ENCODE results near the gene TRAPPC3.

GRCh38 chr1:36097693-36098585 lies 51.3 kb downstream of the TRAPPC3 start:
- TF ChIP-seq, protein P1, sequence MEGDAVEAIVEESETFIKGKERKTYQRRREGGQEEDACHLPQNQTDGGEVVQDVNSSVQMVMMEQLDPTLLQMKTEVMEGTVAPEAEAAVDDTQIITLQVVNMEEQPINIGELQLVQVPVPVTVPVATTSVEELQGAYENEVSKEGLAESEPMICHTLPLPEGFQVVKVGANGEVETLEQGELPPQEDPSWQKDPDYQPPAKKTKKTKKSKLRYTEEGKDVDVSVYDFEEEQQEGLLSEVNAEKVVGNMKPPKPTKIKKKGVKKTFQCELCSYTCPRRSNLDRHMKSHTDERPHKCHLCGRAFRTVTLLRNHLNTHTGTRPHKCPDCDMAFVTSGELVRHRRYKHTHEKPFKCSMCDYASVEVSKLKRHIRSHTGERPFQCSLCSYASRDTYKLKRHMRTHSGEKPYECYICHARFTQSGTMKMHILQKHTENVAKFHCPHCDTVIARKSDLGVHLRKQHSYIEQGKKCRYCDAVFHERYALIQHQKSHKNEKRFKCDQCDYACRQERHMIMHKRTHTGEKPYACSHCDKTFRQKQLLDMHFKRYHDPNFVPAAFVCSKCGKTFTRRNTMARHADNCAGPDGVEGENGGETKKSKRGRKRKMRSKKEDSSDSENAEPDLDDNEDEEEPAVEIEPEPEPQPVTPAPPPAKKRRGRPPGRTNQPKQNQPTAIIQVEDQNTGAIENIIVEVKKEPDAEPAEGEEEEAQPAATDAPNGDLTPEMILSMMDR (IDR thresholded peaks at IDR 0.05 in 8 of 11, conservative IDR thresholded peaks at IDR 0.05 in 3 of 11) = no peak
- TF ChIP-seq POLR2AphosphoS5 (IDR thresholded peaks at IDR 0.05) = no peak
